GM12874 (cell line): Measurements from ENCODE around the gene LIPC.

Source experiments
- TF ChIP-seq, protein P1 (sequence below): IDR thresholded peaks from 2 replicates; pipeline ENCODE4 v1.5.1; 2011; ENCODE audit warnings: low read depth, mild to moderate bottlenecking, control low read depth, low read length, moderate library complexity; ENCODE audit not compliant: insufficient read depth

The LIPC gene

DNA sequence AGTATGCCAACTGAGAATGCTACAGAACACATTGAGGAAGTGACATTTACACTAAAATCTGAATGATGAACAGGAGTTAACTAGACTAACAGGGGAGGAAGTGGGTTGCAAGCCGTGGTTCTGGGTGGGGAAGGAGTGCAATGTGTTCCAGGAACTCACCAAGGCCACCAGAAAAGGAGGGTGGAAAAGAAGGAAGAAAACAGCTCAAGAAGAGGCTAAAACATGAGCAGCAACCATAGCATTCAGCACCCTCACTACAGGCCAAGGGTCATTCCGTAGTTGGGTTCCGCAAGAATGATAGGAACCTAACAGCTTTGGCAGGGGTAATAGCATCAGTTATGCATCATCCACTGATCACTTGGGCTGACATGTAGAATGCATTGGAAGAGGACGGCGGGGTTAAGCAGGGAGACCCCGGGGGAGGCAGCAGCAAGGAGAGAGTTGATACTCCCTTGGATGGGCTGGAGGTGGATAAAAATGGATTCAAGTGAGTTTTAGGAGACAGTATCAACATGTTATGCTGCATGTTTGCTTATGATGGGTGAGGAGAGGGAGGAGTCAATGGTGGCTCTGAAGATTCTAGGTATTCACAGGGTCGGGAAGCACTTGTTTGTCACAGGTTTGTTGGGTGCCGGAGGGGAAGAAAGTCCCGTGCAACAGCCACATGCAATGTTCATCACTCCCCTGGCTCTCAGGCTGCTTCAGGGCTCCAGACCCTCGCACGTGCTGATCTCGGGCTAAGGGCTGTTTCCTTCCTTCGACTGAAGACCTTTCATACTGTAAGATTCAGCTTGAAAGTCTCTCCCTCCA is 53.2 kb downstream of the LIPC start:
- TF ChIP-seq, protein P1, sequence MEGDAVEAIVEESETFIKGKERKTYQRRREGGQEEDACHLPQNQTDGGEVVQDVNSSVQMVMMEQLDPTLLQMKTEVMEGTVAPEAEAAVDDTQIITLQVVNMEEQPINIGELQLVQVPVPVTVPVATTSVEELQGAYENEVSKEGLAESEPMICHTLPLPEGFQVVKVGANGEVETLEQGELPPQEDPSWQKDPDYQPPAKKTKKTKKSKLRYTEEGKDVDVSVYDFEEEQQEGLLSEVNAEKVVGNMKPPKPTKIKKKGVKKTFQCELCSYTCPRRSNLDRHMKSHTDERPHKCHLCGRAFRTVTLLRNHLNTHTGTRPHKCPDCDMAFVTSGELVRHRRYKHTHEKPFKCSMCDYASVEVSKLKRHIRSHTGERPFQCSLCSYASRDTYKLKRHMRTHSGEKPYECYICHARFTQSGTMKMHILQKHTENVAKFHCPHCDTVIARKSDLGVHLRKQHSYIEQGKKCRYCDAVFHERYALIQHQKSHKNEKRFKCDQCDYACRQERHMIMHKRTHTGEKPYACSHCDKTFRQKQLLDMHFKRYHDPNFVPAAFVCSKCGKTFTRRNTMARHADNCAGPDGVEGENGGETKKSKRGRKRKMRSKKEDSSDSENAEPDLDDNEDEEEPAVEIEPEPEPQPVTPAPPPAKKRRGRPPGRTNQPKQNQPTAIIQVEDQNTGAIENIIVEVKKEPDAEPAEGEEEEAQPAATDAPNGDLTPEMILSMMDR: no peak

- TF ChIP-seq, protein P1: no peak
These were observed 54.3 kb downstream of the LIPC start for GRCh38 chr15:58486062-58486461.

DNA sequence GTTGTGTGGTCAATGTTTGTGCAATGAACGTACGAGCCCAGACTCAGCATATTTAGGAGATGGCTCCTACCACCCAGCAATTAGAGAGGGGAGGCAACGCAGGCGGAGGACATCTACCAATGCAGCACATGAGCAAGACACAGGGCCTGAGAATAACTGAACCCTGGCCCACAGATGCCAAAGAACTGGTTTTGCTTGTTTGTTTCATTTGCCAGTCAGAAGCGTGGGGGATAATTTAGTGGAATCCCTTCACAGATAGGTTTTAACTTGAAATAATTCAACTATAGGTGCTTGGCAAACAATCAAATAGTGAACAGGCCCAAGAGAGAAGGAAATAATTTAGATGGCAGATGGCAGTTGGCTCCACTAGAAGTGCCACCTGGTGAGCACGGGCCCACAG is 54.8 kb downstream of the LIPC start:
- TF ChIP-seq, protein P1: no peak

- TF ChIP-seq, protein P1: no peak
These were observed 55.4 kb downstream of the LIPC start for GRCh38 chr15:58487041-58487723.

DNA sequence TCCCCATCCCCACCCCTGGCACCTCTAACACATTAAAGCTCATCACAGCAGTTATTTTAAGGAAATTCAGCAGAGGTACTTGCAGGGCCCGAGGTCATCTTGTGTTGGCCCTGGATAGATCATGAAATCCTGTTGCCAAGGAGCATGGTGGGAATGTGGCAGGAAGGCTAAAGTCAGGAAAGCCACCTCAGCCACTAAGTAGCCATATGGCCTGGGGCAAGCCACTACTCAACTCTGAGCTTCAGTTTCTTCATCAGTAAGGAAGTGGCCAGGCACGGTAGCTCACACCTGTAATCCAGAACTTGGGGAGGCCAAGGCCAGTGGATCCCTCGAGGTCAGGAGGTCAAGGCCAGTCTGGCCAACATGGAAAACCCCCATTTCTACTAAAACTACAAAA is 55.9 kb downstream of the LIPC start:
- TF ChIP-seq, protein P1: no peak

DNA sequence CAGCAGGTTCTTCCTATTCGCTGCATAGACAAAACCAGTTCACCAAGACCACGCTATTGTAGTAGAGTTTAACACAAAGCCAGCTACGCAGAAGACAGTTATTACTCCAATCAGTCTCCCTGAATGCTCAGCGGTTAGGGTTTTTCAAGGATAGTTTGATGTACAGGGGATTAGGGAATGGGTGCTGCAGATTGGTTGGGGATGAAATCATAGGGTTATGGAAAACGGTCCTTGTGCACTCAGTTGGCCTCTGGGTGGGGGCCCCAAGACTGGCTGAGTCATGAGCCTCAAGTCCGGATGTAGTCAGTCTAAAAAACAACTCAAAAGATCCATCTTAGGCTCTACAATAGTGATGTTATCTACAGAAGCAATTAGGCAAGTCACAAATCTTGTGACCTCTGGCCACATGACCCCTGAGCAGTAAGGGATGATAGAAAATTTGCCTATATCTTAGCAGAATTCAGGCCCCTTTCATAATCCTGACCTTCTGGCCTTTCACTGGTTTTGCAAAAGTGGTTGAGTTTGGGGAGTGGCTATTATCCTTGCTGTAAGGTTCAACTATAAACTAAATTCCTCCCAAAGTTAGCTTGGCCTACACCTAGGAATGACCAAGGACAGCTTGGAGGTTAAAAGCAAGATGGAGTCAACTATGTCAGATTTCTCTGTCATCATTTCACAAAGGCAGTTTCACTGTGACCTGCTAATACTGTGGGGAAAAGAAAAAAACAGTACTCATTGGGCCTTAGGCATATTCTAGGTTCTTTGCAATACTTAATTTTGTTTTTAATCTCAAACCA is 57.7 kb downstream of the LIPC start:
- TF ChIP-seq, protein P1: no peak
